GM12801 (cell line): ENCODE results near the gene LDB2.

Source experiments
- TF ChIP-seq, protein P1 (sequence below): IDR thresholded peaks from one replicate; pipeline ENCODE4 v1.5.1; 2011; ENCODE audit warnings: control low read depth; ENCODE audit not compliant: insufficient read length; ENCODE audit errors: extremely low read depth

The LDB2 gene

GRCh38 chr4:16704489-16704888, 194.0 kb downstream of the LDB2 start:
- TF ChIP-seq, protein P1, sequence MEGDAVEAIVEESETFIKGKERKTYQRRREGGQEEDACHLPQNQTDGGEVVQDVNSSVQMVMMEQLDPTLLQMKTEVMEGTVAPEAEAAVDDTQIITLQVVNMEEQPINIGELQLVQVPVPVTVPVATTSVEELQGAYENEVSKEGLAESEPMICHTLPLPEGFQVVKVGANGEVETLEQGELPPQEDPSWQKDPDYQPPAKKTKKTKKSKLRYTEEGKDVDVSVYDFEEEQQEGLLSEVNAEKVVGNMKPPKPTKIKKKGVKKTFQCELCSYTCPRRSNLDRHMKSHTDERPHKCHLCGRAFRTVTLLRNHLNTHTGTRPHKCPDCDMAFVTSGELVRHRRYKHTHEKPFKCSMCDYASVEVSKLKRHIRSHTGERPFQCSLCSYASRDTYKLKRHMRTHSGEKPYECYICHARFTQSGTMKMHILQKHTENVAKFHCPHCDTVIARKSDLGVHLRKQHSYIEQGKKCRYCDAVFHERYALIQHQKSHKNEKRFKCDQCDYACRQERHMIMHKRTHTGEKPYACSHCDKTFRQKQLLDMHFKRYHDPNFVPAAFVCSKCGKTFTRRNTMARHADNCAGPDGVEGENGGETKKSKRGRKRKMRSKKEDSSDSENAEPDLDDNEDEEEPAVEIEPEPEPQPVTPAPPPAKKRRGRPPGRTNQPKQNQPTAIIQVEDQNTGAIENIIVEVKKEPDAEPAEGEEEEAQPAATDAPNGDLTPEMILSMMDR: no peak

DNA sequence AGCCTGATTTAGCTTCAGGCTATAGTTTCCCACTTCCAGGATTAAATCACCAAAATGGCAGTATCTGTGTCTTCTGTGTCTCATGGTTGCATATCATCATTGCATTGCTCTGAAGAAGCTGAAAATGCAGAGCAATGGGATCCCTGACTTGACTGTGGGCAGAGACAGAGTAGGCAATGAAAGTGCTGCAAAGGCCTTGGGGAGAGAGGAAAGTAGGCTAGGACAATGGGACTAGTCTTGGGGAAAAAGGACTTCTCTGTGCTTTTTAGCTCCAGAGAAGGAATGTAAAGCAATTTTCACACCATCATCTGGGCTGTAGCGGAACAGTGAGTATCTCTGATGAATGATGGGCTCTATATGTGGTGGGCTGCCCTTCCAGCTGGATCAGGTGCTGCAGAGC, 202.5 kb downstream of the LDB2 start:
- TF ChIP-seq, protein P1: no peak

GRCh38 chr4:16694884-16695276, 203.6 kb downstream of the LDB2 start:
- TF ChIP-seq, protein P1: no peak

DNA sequence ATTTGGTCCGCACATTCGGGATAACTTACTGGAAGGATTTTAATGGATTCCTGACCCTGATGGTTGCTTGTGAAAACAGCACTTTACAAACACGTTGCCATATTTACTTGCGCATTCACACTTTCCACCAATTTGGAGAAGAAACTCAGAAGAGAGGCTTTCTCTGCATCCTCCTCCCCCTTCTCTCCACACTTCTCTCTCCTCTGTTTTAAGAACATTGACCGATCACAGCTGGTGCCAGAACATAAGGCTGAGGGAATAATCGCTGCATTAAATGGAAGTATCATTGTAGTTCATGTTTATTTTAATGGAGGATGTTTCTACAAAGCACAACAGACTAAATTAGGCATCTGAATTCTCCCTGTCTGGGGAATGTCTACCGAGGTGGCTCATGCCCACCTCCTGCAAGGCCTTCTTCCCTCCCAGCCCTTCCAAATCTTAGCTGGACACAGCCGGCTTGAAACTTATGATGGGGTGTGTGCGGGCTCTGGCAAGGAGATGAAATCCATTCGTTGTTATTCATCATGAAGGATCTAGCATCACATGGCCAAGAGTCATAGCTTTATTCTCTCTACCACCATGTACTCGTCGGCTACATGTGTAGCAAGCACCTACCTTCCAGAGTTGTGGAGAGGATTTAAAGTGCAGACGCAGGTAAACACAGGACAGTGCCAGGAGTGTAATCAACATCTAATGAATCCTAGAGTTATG, 204.1 kb downstream of the LDB2 start:
- TF ChIP-seq, protein P1: no peak

GRCh38 chr4:16693641-16694040, 204.8 kb downstream of the LDB2 start:
- TF ChIP-seq, protein P1: no peak

DNA sequence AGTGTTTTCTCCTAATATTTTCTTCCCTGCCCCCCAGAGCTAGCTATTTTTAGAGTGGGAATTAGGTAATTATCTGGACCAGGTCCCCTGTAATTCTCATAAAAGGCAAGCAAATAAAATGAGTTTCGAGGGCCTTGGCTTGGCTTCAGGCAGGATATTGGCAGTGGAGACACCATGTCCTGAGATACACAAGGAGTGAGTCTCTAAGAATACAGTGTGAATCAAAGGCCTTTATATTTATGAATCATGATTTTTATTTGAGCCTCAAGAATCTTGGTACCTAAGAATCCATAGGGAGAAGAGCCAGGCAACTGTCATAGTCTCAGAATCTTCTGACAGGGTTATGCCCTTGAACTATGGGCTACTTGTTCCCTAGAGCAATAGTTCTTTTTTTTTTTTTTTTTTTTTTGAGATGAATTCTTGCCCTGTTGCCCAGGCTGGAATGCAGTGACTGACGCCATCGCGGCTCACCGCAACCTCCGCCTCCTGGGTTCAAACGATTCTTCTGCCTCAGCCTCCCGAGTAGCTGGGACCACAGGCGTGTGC, 205.4 kb downstream of the LDB2 start:
- TF ChIP-seq, protein P1: no peak

DNA sequence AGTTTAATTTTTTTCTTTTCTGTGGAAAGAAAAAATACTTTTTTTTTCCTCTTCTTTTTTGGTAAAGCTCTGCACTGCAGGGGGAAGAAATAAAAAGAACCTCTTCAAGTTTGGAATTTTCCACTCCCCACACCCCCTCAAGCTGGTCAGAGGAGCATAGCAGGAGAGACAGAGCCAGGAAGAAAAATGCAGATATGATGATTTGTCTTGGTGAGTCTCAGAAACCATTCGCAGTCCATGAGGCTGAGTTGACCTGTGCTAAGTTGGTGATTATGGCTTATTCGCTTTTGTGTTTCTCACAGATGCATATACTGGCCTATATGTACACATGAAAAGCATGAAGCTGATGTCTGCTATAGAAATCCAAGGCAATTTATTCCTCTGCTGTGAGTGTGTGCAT, 205.9 kb downstream of the LDB2 start:
- TF ChIP-seq, protein P1: no peak

DNA sequence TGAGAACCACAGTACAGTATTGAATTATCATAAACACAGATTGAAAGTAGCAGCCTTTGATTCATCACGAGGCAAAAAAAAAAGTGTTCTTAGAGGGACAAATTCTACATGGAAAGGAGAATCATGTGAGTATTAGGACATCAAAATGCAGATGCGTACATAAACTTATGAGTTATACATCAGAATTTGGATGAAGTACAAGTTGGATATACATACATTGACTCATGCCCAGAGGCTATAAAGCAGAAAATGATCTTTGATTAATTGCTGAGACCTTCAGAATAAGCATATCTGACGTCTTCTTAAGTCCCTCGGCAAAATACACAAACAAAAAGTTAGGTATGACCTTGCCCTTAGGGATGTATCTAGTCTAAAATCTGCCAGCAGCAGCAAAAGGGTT, 206.4 kb downstream of the LDB2 start:
- TF ChIP-seq, protein P1: no peak
